ENCODE data around the gene SNAI3.

Gene SNAI3

DNA sequence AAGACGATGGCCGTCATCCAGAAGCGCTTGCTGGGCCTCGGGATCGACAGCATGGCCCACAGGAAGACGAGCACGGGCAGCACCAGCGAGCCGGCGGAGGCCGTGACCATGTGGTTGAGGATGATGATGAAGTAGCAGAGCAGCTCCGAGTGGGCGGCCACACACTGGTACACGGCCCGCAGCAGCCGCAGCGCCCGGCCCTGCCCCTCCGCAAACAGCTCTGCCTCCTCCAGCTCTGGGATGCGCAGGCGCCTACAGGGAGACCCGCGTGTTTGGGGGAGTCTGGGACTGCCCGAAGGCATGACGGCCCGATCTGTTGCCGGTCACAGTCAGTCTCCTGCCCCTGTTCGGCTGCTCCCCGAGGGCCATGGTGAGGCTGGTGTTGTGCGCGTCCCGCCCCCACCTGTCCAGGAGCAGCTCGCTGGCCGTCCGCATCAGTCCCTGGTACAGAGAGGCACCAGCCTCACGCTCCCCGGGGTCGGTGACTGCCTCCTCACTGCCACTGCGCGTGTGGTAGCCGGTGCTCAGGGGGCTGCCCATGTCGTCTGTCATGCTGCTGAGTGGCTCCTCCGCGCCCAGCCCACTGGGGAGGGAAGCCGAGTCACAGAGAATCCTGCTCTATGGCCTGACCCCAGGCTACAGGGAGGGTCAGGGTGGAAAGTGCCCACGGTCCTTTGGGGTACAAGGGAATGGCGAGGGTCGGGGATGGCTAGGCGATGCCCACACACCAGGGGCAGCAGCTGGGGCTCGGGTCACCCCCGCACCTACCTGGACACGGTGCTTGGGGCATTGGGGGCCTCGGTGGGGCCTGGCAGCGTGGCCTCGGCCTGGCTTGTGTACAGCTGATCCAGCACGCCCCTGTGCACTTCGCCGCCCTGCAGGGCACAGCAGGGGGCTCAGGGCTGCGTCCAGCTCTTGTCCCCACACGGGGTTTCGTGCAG is 35.8 kb upstream of the SNAI3 start:
- no peak overlapping the region for H3K4me3 ChIP-seq (ENCODE audit: low read depth, low read length)
- TF ChIP-seq, protein P1, sequence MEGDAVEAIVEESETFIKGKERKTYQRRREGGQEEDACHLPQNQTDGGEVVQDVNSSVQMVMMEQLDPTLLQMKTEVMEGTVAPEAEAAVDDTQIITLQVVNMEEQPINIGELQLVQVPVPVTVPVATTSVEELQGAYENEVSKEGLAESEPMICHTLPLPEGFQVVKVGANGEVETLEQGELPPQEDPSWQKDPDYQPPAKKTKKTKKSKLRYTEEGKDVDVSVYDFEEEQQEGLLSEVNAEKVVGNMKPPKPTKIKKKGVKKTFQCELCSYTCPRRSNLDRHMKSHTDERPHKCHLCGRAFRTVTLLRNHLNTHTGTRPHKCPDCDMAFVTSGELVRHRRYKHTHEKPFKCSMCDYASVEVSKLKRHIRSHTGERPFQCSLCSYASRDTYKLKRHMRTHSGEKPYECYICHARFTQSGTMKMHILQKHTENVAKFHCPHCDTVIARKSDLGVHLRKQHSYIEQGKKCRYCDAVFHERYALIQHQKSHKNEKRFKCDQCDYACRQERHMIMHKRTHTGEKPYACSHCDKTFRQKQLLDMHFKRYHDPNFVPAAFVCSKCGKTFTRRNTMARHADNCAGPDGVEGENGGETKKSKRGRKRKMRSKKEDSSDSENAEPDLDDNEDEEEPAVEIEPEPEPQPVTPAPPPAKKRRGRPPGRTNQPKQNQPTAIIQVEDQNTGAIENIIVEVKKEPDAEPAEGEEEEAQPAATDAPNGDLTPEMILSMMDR (IDR thresholded peaks at IDR 0.05; ENCODE audit: control insufficient read depth, extremely low read depth, insufficient read depth) = no peak
- DNase-seq (ENCODE audit: low read depth) = no peak

DNA sequence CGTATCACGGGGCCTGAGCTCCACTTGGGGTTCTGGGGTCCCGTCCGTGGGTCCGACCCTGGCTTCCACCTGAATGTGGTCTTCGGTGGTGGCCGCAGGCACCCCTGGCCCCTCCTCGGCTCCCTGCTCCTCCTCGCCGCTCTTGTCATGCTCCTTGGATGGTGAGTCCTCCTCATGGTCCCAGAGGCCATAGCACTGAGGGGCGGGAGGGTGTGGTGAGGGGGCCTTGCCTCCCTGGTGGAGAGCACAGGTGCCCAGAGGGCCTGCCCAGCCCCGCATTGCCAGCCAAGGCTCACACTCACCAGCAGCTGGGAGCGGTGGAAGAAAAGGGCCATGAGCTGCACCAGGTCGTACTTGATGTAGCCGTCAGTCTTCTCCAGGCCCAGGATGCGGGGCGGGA is 34.9 kb upstream of the SNAI3 start:
- TF ChIP-seq, protein P1 (IDR thresholded peaks at IDR 0.05; ENCODE audit: control insufficient read depth, extremely low read depth, insufficient read depth) = no peak
- no peak for DNase-seq (ENCODE audit: low read depth)
- no peak overlapping the region for H3K4me3 ChIP-seq (ENCODE audit: low read depth, low read length)

DNA sequence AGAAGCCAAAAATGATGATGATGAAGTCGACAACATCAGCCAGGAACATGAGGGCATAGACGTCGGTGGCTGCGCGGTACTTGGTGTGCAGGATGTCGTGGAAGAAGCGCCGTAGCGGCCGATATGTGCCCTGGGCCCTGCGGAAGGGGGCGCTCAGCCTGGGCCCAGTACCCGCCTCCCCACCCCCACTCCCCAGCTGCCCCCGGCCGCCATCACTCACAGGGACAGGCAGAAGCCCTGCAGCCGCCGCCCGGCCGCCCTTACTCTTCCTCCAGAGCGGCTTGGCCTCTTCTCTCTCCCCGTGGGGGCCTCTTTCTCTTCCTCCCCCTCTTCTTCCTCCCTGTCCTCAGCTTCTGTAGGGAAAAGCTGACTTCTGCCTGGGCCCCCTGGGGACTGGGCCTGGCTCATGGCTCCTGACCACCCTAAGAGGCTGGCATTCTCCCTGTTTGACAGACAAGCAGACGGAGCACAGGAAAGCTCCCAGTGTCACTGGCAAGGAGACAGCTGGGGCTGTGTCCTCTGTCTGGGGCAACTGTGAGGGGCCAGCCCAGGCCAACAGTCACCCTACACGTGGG is 34.2 kb upstream of the SNAI3 start:
- TF ChIP-seq, protein P1 (IDR thresholded peaks at IDR 0.05; ENCODE audit: control insufficient read depth, extremely low read depth, insufficient read depth) = no peak
- H3K4me3 ChIP-seq (ENCODE audit: low read depth, low read length) = no peak overlapping the region
- DNase-seq (ENCODE audit: low read depth) = no peak

DNA sequence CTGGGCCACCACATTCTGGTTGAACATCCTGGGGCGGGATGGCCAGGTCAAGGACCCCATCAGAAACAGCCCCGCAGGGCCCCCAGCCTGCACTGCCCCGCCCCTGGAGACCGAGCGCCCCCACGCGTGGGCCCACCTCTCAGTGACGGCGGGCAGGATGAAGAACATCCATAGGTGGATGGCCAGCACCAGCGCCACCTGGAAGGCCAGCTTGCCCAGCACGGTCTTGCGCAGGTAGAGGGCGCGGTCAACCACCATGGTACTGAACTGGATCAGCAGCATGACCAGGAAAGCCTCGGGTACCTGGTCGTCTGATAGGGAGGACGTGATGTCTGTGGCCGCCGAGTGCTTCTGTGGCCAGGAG is 33.6 kb upstream of the SNAI3 start:
- H3K4me3 ChIP-seq (ENCODE audit: low read depth, low read length) = no peak overlapping the region
- TF ChIP-seq, protein P1 (IDR thresholded peaks at IDR 0.05; ENCODE audit: control insufficient read depth, extremely low read depth, insufficient read depth) = no peak
- DNase-seq (ENCODE audit: low read depth) = no peak

DNA sequence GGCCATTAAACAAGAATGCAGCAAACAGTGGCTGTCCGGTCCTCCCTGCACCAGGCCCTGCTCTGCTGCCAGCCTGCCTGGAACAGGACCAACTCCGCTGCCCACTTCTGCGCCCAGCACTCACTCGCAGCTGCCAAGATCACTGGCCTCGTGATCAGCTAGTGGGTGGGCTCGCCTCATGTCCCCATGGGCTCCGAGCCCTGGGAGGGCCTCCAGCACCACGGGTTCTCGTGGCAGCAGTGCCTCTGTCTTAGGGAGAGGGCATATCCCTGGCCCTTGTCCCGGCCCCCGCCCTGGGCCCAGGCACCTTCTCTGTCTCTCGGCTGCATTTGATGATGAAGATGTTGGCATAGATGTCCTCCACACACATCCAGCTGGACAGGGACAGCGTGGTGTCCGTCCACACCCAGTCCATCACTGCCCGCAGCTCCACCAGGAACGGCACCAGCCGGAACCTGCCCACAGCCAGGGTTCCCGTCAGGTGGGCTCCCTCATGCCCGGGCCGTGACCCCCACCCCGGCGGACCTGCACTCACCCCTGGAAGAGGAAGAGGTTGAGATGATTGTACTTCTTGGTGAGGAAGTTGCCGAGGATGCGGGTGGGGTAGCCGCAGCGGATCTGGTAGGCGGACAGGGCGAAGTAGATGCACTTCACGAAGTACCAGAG is 33.1 kb upstream of the SNAI3 start:
- TF ChIP-seq, protein P1 (IDR thresholded peaks at IDR 0.05; ENCODE audit: control insufficient read depth, extremely low read depth, insufficient read depth) = no peak
- no peak overlapping the region for H3K4me3 ChIP-seq (ENCODE audit: low read depth, low read length)
- no peak for DNase-seq (ENCODE audit: low read depth)

DNA sequence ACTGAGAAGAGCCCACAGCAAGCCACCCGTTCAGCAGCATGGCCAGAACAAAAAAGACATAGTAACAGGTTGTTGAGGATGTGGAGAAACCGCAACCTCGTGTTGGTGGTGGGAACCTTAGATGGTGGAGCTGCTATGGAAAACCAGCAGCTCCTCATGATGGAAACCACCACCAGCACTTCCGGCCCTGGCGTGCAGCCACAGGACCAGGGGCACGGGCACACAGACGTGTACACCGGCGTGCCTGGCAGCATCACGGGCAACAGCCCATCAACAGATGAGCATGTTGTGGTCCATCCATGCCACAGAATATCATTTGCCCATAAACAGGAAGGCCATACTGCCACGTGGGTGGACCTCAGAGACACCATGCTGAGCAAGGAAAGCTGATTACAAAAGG is 31.9 kb upstream of the SNAI3 start:
- TF ChIP-seq, protein P1 (IDR thresholded peaks at IDR 0.05; ENCODE audit: control insufficient read depth, extremely low read depth, insufficient read depth) = no peak

More for the DNA sequence above, 31.9 kb upstream of the SNAI3 start:
- no peak for DNase-seq (ENCODE audit: low read depth)
- H3K4me3 ChIP-seq (ENCODE audit: low read depth, low read length) = no peak overlapping the region
